Fibroblast of mammary gland (primary cell): ENCODE data around the gene COX10.

Experiments
- DNase-seq: peaks from one replicate; pipeline ENCODE4 v3.0.0-alpha.2; 2010; ENCODE audit warnings: low read depth
- H3K4me3 ChIP-seq: 2 replicates; pipeline ENCODE4 v1.5.1; 2011; ENCODE audit warnings: low read depth, mild to moderate bottlenecking, low read length, moderate library complexity; ENCODE audit not compliant: control insufficient read depth
- CTCF ChIP-seq: conservative IDR thresholded peaks from 2 replicates; pipeline ENCODE4 v1.5.1; 2011; ENCODE audit warnings: low read depth, low read length, inconsistent platforms; ENCODE audit not compliant: control insufficient read depth, insufficient read depth

Gene COX10

GRCh38 chr17:14084955-14085354 lies 15.7 kb downstream of the COX10 start:
- no peak for TF ChIP-seq CTCF
- no peak overlapping the region for H3K4me3 ChIP-seq
- no peak for DNase-seq

DNA sequence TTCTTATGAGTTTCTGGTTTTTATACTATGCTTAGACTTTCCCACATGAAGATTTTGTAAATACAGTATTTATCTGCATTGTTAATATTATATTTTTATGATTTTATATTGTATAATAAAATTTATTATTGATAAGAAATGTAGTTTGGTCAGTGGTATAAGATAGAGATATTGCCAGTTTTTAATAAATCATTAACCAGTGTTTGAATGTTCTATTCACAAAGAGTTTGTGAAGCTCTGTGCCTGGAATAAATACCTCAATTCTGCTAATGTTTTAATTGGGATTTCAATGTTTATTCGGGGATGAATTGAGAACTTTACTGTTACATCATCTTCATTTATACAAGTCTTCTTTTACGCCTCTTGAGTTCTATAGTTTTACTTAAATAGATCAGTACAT lies 16.9 kb downstream of the COX10 start:
- TF ChIP-seq CTCF: no peak
- H3K4me3 ChIP-seq: no peak overlapping the region
- DNase-seq: no peak

- H3K4me3 ChIP-seq: no peak overlapping the region
- no peak for TF ChIP-seq CTCF
- DNase-seq: peak; percentile 47
These were observed 19.9 kb downstream of the COX10 start for GRCh38 chr17:14089179-14089578.

GRCh38 chr17:14091367-14091766 lies 22.1 kb downstream of the COX10 start:
- peak; percentile 51 for DNase-seq
- H3K4me3 ChIP-seq: no peak overlapping the region
- TF ChIP-seq CTCF: no peak

DNA sequence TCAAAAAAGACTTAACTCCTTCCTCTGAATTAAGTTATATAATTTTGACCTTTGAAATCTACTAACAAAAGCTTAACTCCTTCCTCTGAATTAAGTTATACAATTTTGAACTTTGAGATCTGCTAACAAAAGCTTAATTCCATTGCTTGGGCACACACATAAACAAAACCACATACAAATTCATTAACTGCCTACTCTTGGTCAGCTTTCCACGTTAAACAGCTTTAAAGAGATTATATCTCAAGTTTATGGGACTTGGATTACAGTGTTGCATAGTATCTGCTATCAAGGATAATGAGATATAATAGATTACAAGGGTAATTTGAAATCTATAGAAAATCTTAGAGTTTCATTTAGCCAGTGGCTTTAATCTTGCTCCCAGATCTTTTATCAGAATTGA lies 23.5 kb downstream of the COX10 start:
- DNase-seq: no peak
- H3K4me3 ChIP-seq: no peak overlapping the region
- TF ChIP-seq CTCF: no peak

DNA sequence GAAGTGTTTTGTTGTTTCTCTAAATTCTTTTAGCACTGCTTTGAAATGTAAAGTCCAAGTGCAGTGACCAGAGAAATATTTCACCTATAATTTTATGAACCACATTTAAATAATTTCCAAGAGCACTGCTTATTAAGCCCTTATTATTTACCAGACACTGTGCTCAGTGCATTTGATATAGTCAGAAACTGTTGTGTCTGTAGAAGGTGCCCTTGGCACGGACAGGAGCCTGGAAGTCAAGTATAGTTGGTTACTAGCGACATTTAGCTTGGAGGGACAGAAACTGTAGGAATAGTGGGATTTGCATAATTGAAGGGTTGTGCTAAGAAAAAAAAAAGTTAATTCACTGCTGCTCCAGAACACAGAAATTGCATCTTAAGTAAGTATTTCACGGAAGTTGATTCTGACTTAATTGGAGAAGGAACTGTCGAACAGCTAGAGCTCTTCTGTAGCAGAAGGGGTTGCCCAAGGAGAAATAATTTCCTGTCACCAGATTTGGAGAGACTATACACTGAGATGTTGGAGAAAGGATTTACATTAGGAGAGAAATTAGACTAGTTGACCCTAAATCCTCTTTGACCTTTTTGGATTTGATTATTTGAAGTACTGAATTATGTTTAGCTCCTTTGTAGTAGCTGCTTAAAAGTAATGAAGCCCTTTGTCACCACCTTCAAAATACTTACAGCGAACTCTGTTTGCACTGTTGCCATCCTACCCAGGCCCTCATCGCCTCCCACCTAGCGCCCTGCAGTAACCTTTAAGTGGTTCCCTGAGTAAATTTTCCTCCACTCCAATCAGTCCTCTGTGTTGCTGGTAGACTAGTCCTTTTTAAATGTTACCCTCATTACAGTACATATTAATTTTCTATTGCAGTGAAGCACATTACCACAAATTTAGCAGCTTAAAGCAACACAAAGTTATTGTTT lies 25.6 kb downstream of the COX10 start:
- DNase-seq: no peak
- H3K4me3 ChIP-seq: no peak overlapping the region
- TF ChIP-seq CTCF: no peak
